Endothelial cell of umbilical vein (primary cell): Measurements from ENCODE around the gene SNED1. TPM values are rescaled to one million over a fixed set of nuclear protein-coding genes. Genes with fewer than 3 reads are reported as not detected.

ENCODE experiments used
- BruUV-seq: library from RNA; stranded (reverse); fragments of 400-500 nt; replicated peaks from 2 replicates; lab custom pipeline; 2021; lab: Mats Ljungman, UMichigan
- CTCF ChIA-PET: fragments of 300-600, 350-600 bp; sonication (Branson Sonifier 250); formaldehyde crosslinking; loops from one replicate; lab custom pipeline; 2021; ENCODE audit warnings: antibody characterized with exemption, inconsistent platforms; lab: Charles Lee
- POLR2A ChIA-PET: fragments of 300-600, 350-600 bp; sonication (Branson Sonifier 250); formaldehyde crosslinking; loops from one replicate; lab custom pipeline; 2021; ENCODE audit warnings: antibody characterized with exemption, inconsistent platforms; lab: Charles Lee
- DNase-seq: peaks from one replicate; pipeline ENCODE4 v3.0.0-alpha.2; 2011; ENCODE audit warnings: low read depth, low spot score
- FAIRE-seq: peaks from 2 replicates; lab custom pipeline; 2011; peaks lifted over from hg19 to GRCh38; lab: Jason Lieb, UNC
- H2AFZ ChIP-seq: 2 replicates; pipeline ENCODE4 v1.6.0; 2012; ENCODE audit warnings: low read depth, low read length, control low read depth, inconsistent platforms
- H3K27ac ChIP-seq: 2 replicates; pipeline ENCODE4 v1.5.1; 2011; ENCODE audit warnings: low read depth, mild to moderate bottlenecking, control low read depth, low read length, moderate library complexity; ENCODE audit not compliant: insufficient read depth
- H3K27me3 ChIP-seq, 2 experiments: 2 replicates each; pipeline versions ENCODE4 v1.6.0 to v1.6.1; 2011; ENCODE audit warnings: low read length in 2 of 2, mixed read lengths in 1 of 2; ENCODE audit not compliant: control insufficient read depth in 2 of 2, insufficient read depth in 2 of 2
- H3K36me3 ChIP-seq, 2 experiments: 2 replicates in 1 of 2; 3 replicates in 1 of 2; pipeline ENCODE4 v1.5.1; 2011; ENCODE audit warnings: low read length in 2 of 2, mild to moderate bottlenecking in 1 of 2, moderate library complexity in 1 of 2; ENCODE audit not compliant: control insufficient read depth in 2 of 2, insufficient read depth in 2 of 2; ENCODE audit errors: extremely low read depth in 1 of 2
- H3K4me1 ChIP-seq: 3 replicates; pipeline ENCODE4 v1.5.1; 2011; ENCODE audit warnings: mild to moderate bottlenecking, low read length; ENCODE audit not compliant: control insufficient read depth, insufficient read depth; ENCODE audit errors: extremely low read depth
- H3K4me2 ChIP-seq: 2 replicates; pipeline ENCODE4 v1.6.1; 2011; ENCODE audit warnings: low read length, control low read depth, mixed read lengths; ENCODE audit not compliant: insufficient read depth
- H3K4me3 ChIP-seq, 3 experiments: fragments of 200-600 bp in 1 of 3; sonication (generic), shearing (Covaris generic) in 1 of 3; replicated peaks in 1 of 3; 2 replicates each; pipeline ENCODE4 v1.5.1; 2011 to 2016; ENCODE audit warnings: control low read depth in 3 of 3, low read length in 3 of 3, mild to moderate bottlenecking in 2 of 3, inconsistent platforms in 1 of 3, low read depth in 1 of 3, moderate library complexity in 1 of 3; ENCODE audit not compliant: insufficient read depth in 1 of 3
- H3K79me2 ChIP-seq: 2 replicates; pipeline ENCODE4 v1.6.0; 2012; ENCODE audit warnings: low read length, inconsistent platforms; ENCODE audit not compliant: control insufficient read depth, insufficient read depth
- H3K9ac ChIP-seq: replicated peaks from 2 replicates; pipeline ENCODE3; 2011; ENCODE audit warnings: low read length, control low read depth; ENCODE audit not compliant: insufficient read depth; ENCODE audit errors: extremely low read depth
- H3K9me1 ChIP-seq: replicated peaks from 3 replicates; pipeline ENCODE4 v1.6.0; 2011; ENCODE audit warnings: mild to moderate bottlenecking, low read length; ENCODE audit not compliant: control insufficient read depth, insufficient read depth; ENCODE audit errors: extremely low read depth
- H3K9me3 ChIP-seq: replicated peaks from 2 replicates; pipeline ENCODE4 v1.5.1; 2012; ENCODE audit warnings: low read length, inconsistent platforms; ENCODE audit not compliant: control insufficient read depth, insufficient read depth
- H4K20me1 ChIP-seq: replicated peaks from 2 replicates; pipeline ENCODE3; 2011; ENCODE audit warnings: mild to moderate bottlenecking, low read length; ENCODE audit not compliant: control insufficient read depth, insufficient read depth; ENCODE audit errors: extremely low read depth
- CTCF ChIP-seq, 2 donors: IDR thresholded peaks; 1 replicate in 1 of 2; 2 replicates in 1 of 2; pipeline ENCODE4 v1.5.1; 2011; ENCODE audit warnings: low read length in 2 of 2, mild to moderate bottlenecking in 2 of 2, moderate library complexity in 2 of 2, control low read depth in 1 of 2, inconsistent platforms in 1 of 2, low read depth in 1 of 2; ENCODE audit not compliant: insufficient read depth in 1 of 2; ENCODE audit errors: extremely low read depth in 1 of 2
- EZH2 ChIP-seq: IDR thresholded peaks from 2 replicates; pipeline ENCODE4 v1.6.1; 2012; ENCODE audit warnings: borderline replicate concordance, low read depth, mild to moderate bottlenecking, moderate library complexity, low read length, inconsistent platforms; ENCODE audit not compliant: severe bottlenecking
- FOS ChIP-seq: IDR thresholded peaks from 2 replicates; pipeline ENCODE4 v1.6.1; 2011; ENCODE audit warnings: mild to moderate bottlenecking, low read length, moderate library complexity, borderline replicate concordance; ENCODE audit not compliant: insufficient read depth
- GATA2 ChIP-seq: IDR thresholded peaks from 2 replicates; pipeline ENCODE4 v1.7.0; 2011; ENCODE audit warnings: low read depth, mild to moderate bottlenecking, moderate library complexity, mixed read lengths, low read length; ENCODE audit not compliant: insufficient read length, insufficient read depth
- JUN ChIP-seq: IDR thresholded peaks from 2 replicates; pipeline ENCODE4 v1.6.1; 2011; ENCODE audit warnings: borderline replicate concordance, low read depth; ENCODE audit not compliant: insufficient read length, insufficient read depth
- MYC ChIP-seq: IDR thresholded peaks from one replicate; pipeline ENCODE4 v1.6.1; 2011; ENCODE audit warnings: mild to moderate bottlenecking, low read depth, low read length
- POLR2A ChIP-seq: IDR thresholded peaks from 2 replicates; pipeline ENCODE4 v1.6.1; 2012; ENCODE audit warnings: low read depth, mild to moderate bottlenecking, control low read depth, low read length
- POLR2AphosphoS5 ChIP-seq: IDR thresholded peaks from 2 replicates; pipeline ENCODE4 v1.6.1; 2012; ENCODE audit warnings: low read depth, mild to moderate bottlenecking, control low read depth, low read length, moderate library complexity; ENCODE audit not compliant: insufficient read depth
- dilution Hi-C: fragments of 300-500 bp; cut with MboI; formaldehyde crosslinking; loops from one replicate; pipeline ENCODE4 v1.15.0; 2019; ENCODE audit warnings: low sequenced_read_pairs; ENCODE audit not compliant: extremely low pct_ligation_motif_present
- intact Hi-C: fragments of 100-400 bp; cut with micrococcal nuclease; formaldehyde crosslinking; loops from one replicate; pipeline ENCODE4 v1.10.0; 2022
- polyA plus RNA-seq, 4 experiments: library from polyadenylated mRNA; depleted of rRNA in 3 of 4; stranded (reverse) in 3 of 4; unstranded in 1 of 4; fragments of >200 nt; gene quantifications; 2 replicates each; pipeline versions ENCODE4 v1.2.1 to v1.2.3, GENCODE V29; 2011 to 2012; ENCODE audit warnings: missing spikeins in 1 of 4
- total RNA-seq: library from RNA; stranded (reverse); gene quantifications from 2 replicates; pipeline ENCODE4 v1.2.3, GENCODE V29; 2021
- TF ChIP-seq, protein P1 (sequence below): IDR thresholded peaks from 2 replicates; pipeline ENCODE4 v1.6.1; 2011; ENCODE audit not compliant: insufficient read depth, insufficient read length

The SNED1 gene
- total and polyA plus RNA-seq, 2 donors (not counting 3 experiments of a cell fraction or from before 2014, with no cell fraction given), result 14.1 to 17.2 TPM

DNA sequence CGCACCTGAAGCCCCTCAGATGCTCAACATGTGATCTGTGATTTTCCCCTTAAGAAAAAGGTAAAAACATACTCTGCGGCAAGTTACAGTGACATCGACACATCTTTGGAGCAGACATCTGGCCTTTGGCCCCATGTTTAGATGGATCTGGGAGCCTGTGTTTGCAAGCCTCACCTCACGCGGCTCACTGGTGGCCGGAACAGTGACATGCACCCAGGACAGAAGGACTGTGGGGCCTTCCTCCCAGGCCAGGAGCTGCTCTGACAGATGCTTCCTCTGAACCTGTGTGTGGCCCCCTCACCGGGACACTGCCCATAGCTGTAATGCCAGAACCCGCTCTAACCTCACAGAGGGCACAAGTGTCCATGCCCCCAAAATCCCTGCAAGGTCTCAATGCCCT is 137.8 kb downstream of the SNED1 start:
- no peaks in the 10 kb centered on the region for H3K27me3 ChIP-seq
- DNase-seq (no peak), FAIRE-seq (no peak)
- CTCF ChIA-PET, result interaction anchor here (1.1 to 1.5 kb wide), 2 partner anchors 22 to 153 kb away, joined by 3 read pairs; no protein-coding TSS in a partner anchor
- H3K9ac ChIP-seq, result no peak overlapping the region
- dilution Hi-C loops (no loop called here), intact Hi-C loops (no loop called here)
- H3K9me1 ChIP-seq, result no peaks in the 10 kb centered on the region
- no peak overlapping the region for H3K27ac ChIP-seq
- H3K9me3 ChIP-seq, result no peaks in the 10 kb centered on the region
- H3K4me2 ChIP-seq, result no peak overlapping the region
- TF ChIP-seq JUN (no peak), FOS (no peak), POLR2A (no peak), GATA2 (no peak), EZH2 (no peak), POLR2AphosphoS5 (no peak), CTCF (IDR thresholded peaks at IDR 0.05; ENCODE audit: extremely low read depth in 1 of 2, insufficient read depth in 1 of 2, low read depth in 1 of 2, low read length in 2 of 2) (no peak), MYC (no peak)
- TF ChIP-seq, protein P1, sequence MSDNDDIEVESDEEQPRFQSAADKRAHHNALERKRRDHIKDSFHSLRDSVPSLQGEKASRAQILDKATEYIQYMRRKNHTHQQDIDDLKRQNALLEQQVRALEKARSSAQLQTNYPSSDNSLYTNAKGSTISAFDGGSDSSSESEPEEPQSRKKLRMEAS, result no peak
- H4K20me1 ChIP-seq, result no peaks in the 10 kb centered on the region
- H3K4me3 ChIP-seq, result no peak overlapping the region
- no TSS peak for BruUV-seq
- no peak overlapping the region for H2AFZ ChIP-seq
- peaks cover 0 to 3% of the 10 kb centered on the region in 2 experiments for H3K36me3 ChIP-seq
- no peaks in the 10 kb centered on the region for H3K4me1 ChIP-seq
- H3K79me2 ChIP-seq, result no peaks in the 10 kb centered on the region
- POLR2A ChIA-PET, result no interaction called here
